Aorta (tissue), 5 donors: ENCODE measurements around the gene YES1. TPM values are rescaled to one million over a fixed set of nuclear protein-coding genes. Genes with fewer than 3 reads are reported as not detected.

Experiments used
- ATAC-seq: fragments of 200-7000 bp; cut with Tn5 transposase; one replicate; pipeline ENCODE4 v1.9.1; 2022; ENCODE audit warnings: moderate library complexity; ENCODE audit not compliant: low FRiP score
- DNase-seq, 2 donors: peaks; one replicate each; pipeline ENCODE4 v3.0.0-alpha.2; 2020
- H3K27ac ChIP-seq, 2 donors: one replicate each; pipeline ENCODE4 v1.5.1; 2013; ENCODE audit warnings: low read length in 2 of 2, mild to moderate bottlenecking in 2 of 2, moderate library complexity in 2 of 2, control low read depth in 1 of 2, inconsistent platforms in 1 of 2, low read depth in 1 of 2
- H3K27me3 ChIP-seq, 2 donors: one replicate each; pipeline ENCODE4 v1.6.1; 2013; ENCODE audit warnings: control low read depth in 1 of 2, low read length in 1 of 2, mild to moderate bottlenecking in 1 of 2, moderate library complexity in 1 of 2; ENCODE audit not compliant: insufficient read depth in 2 of 2, control insufficient read depth in 1 of 2
- H3K36me3 ChIP-seq, 2 donors: one replicate each; pipeline ENCODE4 v1.6.1; 2013; ENCODE audit warnings: control low read depth in 1 of 2, low read length in 1 of 2, mild to moderate bottlenecking in 1 of 2; ENCODE audit not compliant: insufficient read depth in 2 of 2, control insufficient read depth in 1 of 2
- H3K4me1 ChIP-seq, 2 donors: one replicate each; pipeline ENCODE4 v1.6.1; 2013; ENCODE audit warnings: low read length in 2 of 2, control low read depth in 1 of 2, mild to moderate bottlenecking in 1 of 2, moderate library complexity in 1 of 2; ENCODE audit not compliant: insufficient read depth in 2 of 2, control insufficient read depth in 1 of 2
- H3K4me3 ChIP-seq, 2 donors: one replicate each; pipeline ENCODE4 v1.5.1; 2013; ENCODE audit warnings: low read length in 2 of 2, control low read depth in 1 of 2, mild to moderate bottlenecking in 1 of 2
- H3K9me3 ChIP-seq: one replicate; pipeline ENCODE4 v1.6.1; 2013; ENCODE audit warnings: mild to moderate bottlenecking, low read length; ENCODE audit not compliant: control insufficient read depth
- WGBS, 2 donors: extraction: QIAGEN DNeasy Blood & Tissue Kit; methylation state at CpG; one replicate each; pipeline ENCODE4 v1.1.7; 2013; 5-methylcytosine and 5-hydroxymethylcytosine counted together
- intact Hi-C, 2 donors: fragments of 100-400 bp; cut with DNase I; formaldehyde crosslinking; loops; one replicate each; pipeline versions ENCODE4 v1.14.2 to v1.15.0; 2022
- polyA plus RNA-seq, 2 donors: library from polyadenylated mRNA; stranded (reverse); fragments of 200-250 nt; gene quantifications; one replicate each; pipeline ENCODE4 v1.2.3, GENCODE V29; 2013
- total RNA-seq, 2 donors: library from RNA; stranded (reverse); fragmentation: NEBNext Ultra II Directional; extraction: Animal tissue kit (Norgen Biotek cat#: 25700); gene quantifications; one replicate each; pipeline ENCODE4 v1.2.1, GENCODE V29; 2021
- donor health status: healthy with polysubstance abuse.
- donor health status: Bipolar disorder and iron deficiency.
- donor health status: DM: no; HTN: no; CAD: no.
- donor health status: DM: no; HTN: no; CAD: no.
- donor health status: DM: yes; HTN: yes; CAD: no.

YES1 gene
- total and polyA plus RNA-seq, 4 donors: 8.9 to 37.0 (median 28.3) TPM

GRCh38 chr18:681985-682384, 130.1 kb downstream of the YES1 start:
- Histone ChIP-seq H3K36me3 (peaks cover 0 to 5% of the 10 kb centered on the region in 2 donors), H3K27me3 (no peaks in the 10 kb centered on the region), H3K9me3 (no peaks in the 10 kb centered on the region), H3K27ac (no peak overlapping the region), H3K4me3 (no peak overlapping the region), H3K4me1 (no peaks in the 10 kb centered on the region)
- intact Hi-C loops: no loop called here
- 92 to 97% methylated on average over 5 of the region's 5 CpGs for WGBS, 2 donors
- DNase-seq (no peak), ATAC-seq (no peak)

- no peak for DNase-seq
- intact Hi-C loops: no loop called here
- H3K36me3 ChIP-seq: peaks cover 0 to 5% of the 10 kb centered on the region in 2 donors
Measured at GRCh38 chr18:680392-680791, 131.7 kb downstream of the YES1 start.

GRCh38 chr18:679516-679915, 132.5 kb downstream of the YES1 start:
- Histone ChIP-seq H3K36me3 (peaks cover 0 to 7% of the 10 kb centered on the region in 2 donors), H3K4me3 (no peak overlapping the region), H3K9me3 (no peaks in the 10 kb centered on the region), H3K27me3 (no peaks in the 10 kb centered on the region), H3K27ac (no peak overlapping the region), H3K4me1 (no peaks in the 10 kb centered on the region)
- no peak for ATAC-seq
- 95 to 97% methylated on average over 4 of the region's 4 CpGs for WGBS, 2 donors
- intact Hi-C loops: no loop called here
- no peak for DNase-seq

More at GRCh38 chr18:680392-680791, 131.7 kb downstream of the YES1 start:
- ATAC-seq: no peak
- WGBS, 2 donors: 95 to 98% methylated on average over 4 of the region's 4 CpGs
- H3K4me3 ChIP-seq: no peak overlapping the region
- H3K4me1 ChIP-seq: no peaks in the 10 kb centered on the region
- H3K27me3 ChIP-seq: no peaks in the 10 kb centered on the region
- H3K27ac ChIP-seq: no peak overlapping the region
- no peaks in the 10 kb centered on the region for H3K9me3 ChIP-seq

GRCh38 chr18:678482-679182, 133.4 kb downstream of the YES1 start:
- Histone ChIP-seq H3K27me3 (no peaks in the 10 kb centered on the region), H3K9me3 (no peaks in the 10 kb centered on the region), H3K36me3 (peaks cover 0 to 7% of the 10 kb centered on the region in 2 donors), H3K27ac (no peak overlapping the region), H3K4me3 (no peak overlapping the region), H3K4me1 (no peaks in the 10 kb centered on the region)
- no peak for ATAC-seq
- DNase-seq: no peak
- WGBS, 2 donors: 91 to 93% methylated on average over 15 of the region's 15 CpGs
- intact Hi-C loops: no loop called here

- no peaks in the 10 kb centered on the region for H3K9me3 ChIP-seq
- H3K27ac ChIP-seq: no peak overlapping the region
- WGBS, 2 donors: 76 to 78% methylated on average over 14 of the region's 14 CpGs
- ATAC-seq (no peak), DNase-seq (no peak)
- peaks cover 0 to 7% of the 10 kb centered on the region in 2 donors for H3K36me3 ChIP-seq
- no peak overlapping the region for H3K4me3 ChIP-seq
- H3K27me3 ChIP-seq: no peaks in the 10 kb centered on the region
- no peaks in the 10 kb centered on the region for H3K4me1 ChIP-seq
- intact Hi-C loops: no loop called here
Measured at GRCh38 chr18:677951-678381, 134.1 kb downstream of the YES1 start.

GRCh38 chr18:677145-677544, 134.9 kb downstream of the YES1 start:
- Histone ChIP-seq H3K27ac (no peak overlapping the region), H3K36me3 (peaks cover 7% of the 10 kb centered on the region in 2 donors), H3K9me3 (no peaks in the 10 kb centered on the region), H3K4me1 (no peaks in the 10 kb centered on the region), H3K4me3 (no peak overlapping the region), H3K27me3 (no peaks in the 10 kb centered on the region)
- DNase-seq (no peak), ATAC-seq (no peak)
- 59 to 87% methylated on average over 4 of the region's 4 CpGs for WGBS, 2 donors
- intact Hi-C loops: no loop called here

GRCh38 chr18:676736-677135, 135.3 kb downstream of the YES1 start:
- H3K27me3 ChIP-seq: no peaks in the 10 kb centered on the region
- H3K9me3 ChIP-seq: no peaks in the 10 kb centered on the region
- peaks cover 7 to 8% of the 10 kb centered on the region in 2 donors for H3K36me3 ChIP-seq
- no peak overlapping the region for H3K4me3 ChIP-seq
- H3K27ac ChIP-seq: no peak overlapping the region
- 85 to 88% methylated on average over 3 of the region's 3 CpGs for WGBS, 2 donors
- ATAC-seq: no peak
- intact Hi-C loops: no loop called here
- no peak for DNase-seq
- no peaks in the 10 kb centered on the region for H3K4me1 ChIP-seq

- 55 to 77% methylated on average over 5 of the region's 5 CpGs for WGBS, 2 donors
- no peak overlapping the region for H3K4me3 ChIP-seq
- H3K36me3 ChIP-seq: peaks cover 4 to 8% of the 10 kb centered on the region in 2 donors
- intact Hi-C loops: no loop called here
- no peak overlapping the region for H3K27ac ChIP-seq
- no peaks in the 10 kb centered on the region for H3K27me3 ChIP-seq
- H3K4me1 ChIP-seq: no peaks in the 10 kb centered on the region
- no peaks in the 10 kb centered on the region for H3K9me3 ChIP-seq
- DNase-seq (no peak), ATAC-seq (no peak)
Measured at GRCh38 chr18:676069-676468, 136.0 kb downstream of the YES1 start.

GRCh38 chr18:675307-675706, 136.7 kb downstream of the YES1 start:
- intact Hi-C loops: no loop called here
- Histone ChIP-seq H3K27ac (no peak overlapping the region), H3K4me1 (no peaks in the 10 kb centered on the region), H3K27me3 (no peaks in the 10 kb centered on the region), H3K4me3 (no peak overlapping the region), H3K36me3 (peaks cover 4 to 8% of the 10 kb centered on the region in 2 donors), H3K9me3 (no peaks in the 10 kb centered on the region)
- 95 to 96% methylated on average over 7 of the region's 7 CpGs for WGBS, 2 donors
- ATAC-seq (no peak), DNase-seq (no peak)
